Left lung (tissue), 10 donors: ENCODE results near the gene FGD3. TPM values are rescaled to one million over a fixed set of nuclear protein-coding genes. Genes with fewer than 3 reads are reported as not detected.

Experiments used
- ATAC-seq: fragments of 200-7000 bp; cut with Tn5 transposase; one replicate; pipeline ENCODE4 v1.9.1; 2020; ENCODE audit warnings: moderate library complexity
- DNase-seq, 4 donors: peaks; one replicate each; pipeline ENCODE4 v3.0.0-alpha.2; 2013 to 2020
- H3K27ac ChIP-seq, 2 donors: fragments of 200-600 bp; sonication (generic) in 1 of 2; one replicate each; pipeline versions ENCODE4 v1.5.0 to v1.8.0; 2020 to 2021
- H3K27me3 ChIP-seq, 2 donors: fragments of 200-600 bp; sonication (generic) in 1 of 2; one replicate each; pipeline versions ENCODE4 v1.5.0 to v1.8.0; 2020 to 2021
- H3K36me3 ChIP-seq, 2 donors: fragments of 200-600 bp; sonication (generic) in 1 of 2; one replicate each; pipeline versions ENCODE4 v1.5.0 to v1.8.0; 2020 to 2021
- H3K4me1 ChIP-seq, 2 donors: fragments of 200-600 bp; one replicate each; pipeline ENCODE4 v1.8.0; 2021
- H3K4me3 ChIP-seq, 2 donors: fragments of 200-600 bp; sonication (generic) in 1 of 2; one replicate each; pipeline versions ENCODE4 v1.5.0 to v1.8.0; 2020 to 2021; ENCODE audit warnings: mild to moderate bottlenecking in 1 of 2
- H3K9me3 ChIP-seq, 2 donors: fragments of 200-600 bp; sonication (generic) in 1 of 2; one replicate each; pipeline versions ENCODE4 v1.5.0 to v1.8.0; 2020 to 2021
- CTCF ChIP-seq, 2 donors: fragments of 200-600 bp; sonication (generic) in 1 of 2; IDR thresholded peaks; one replicate each; pipeline versions ENCODE4 v1.5.0 to v1.8.0; 2021; ENCODE audit warnings: antibody characterized with exemption in 2 of 2
- intact Hi-C, 2 donors: fragments of 100-400 bp; cut with DNase I; formaldehyde crosslinking; loops; one replicate each; pipeline versions ENCODE4 v1.11.2 to v1.14.2; 2022
- polyA plus RNA-seq, 6 donors: library from polyadenylated mRNA; unstranded; fragments of 120-200 nt; gene quantifications; one replicate each; pipeline ENCODE4 v1.2.1, GENCODE V29; 2013; ENCODE audit not compliant: insufficient read length in 6 of 6
- total RNA-seq, 2 donors: library from RNA; stranded (reverse); fragmentation: NEBNext Ultra II Directional; extraction: Animal tissue kit (Norgen Biotek cat#: 25700); gene quantifications; one replicate each; pipeline ENCODE4 v1.2.1, GENCODE V29; 2021
- donor health status: DM: no; HTN: yes; CAD: no.
- donor health status: DM: no; HTN: no; CAD: no.

Gene FGD3
- total and polyA plus RNA-seq, 8 donors = 4.2 to 29.9 (median 7.8) TPM

GRCh38 chr9:93066978-93067603 is 119.8 kb downstream of the FGD3 start:
- no peaks in the 10 kb centered on the region for H3K27me3 ChIP-seq
- no peaks in the 10 kb centered on the region for H3K9me3 ChIP-seq
- H3K27ac ChIP-seq = no peak overlapping the region
- ATAC-seq (no peak), DNase-seq (no peak)
- peaks cover 0 to 22% of the 10 kb centered on the region in 2 donors for H3K4me1 ChIP-seq
- H3K36me3 ChIP-seq = no peaks in the 10 kb centered on the region
- no peak for TF ChIP-seq CTCF (IDR thresholded peaks at IDR 0.05)
- H3K4me3 ChIP-seq = no peak overlapping the region
- intact Hi-C loops = no loop called here

- H3K9me3 ChIP-seq = no peaks in the 10 kb centered on the region
- no peaks in the 10 kb centered on the region for H3K36me3 ChIP-seq
- no peak overlapping the region for H3K27ac ChIP-seq
- H3K27me3 ChIP-seq = no peaks in the 10 kb centered on the region
- DNase-seq (no peak), ATAC-seq (no peak)
- intact Hi-C loops = no loop called here
- H3K4me3 ChIP-seq = no peak overlapping the region
- peaks cover 6 to 29% of the 10 kb centered on the region in 2 donors for H3K4me1 ChIP-seq
- TF ChIP-seq CTCF (IDR thresholded peaks at IDR 0.05) = no peak
Measured at GRCh38 chr9:93068956-93069355, 121.6 kb downstream of the FGD3 start.

GRCh38 chr9:93071464-93071863 is 124.1 kb downstream of the FGD3 start:
- Histone ChIP-seq H3K36me3 (no peaks in the 10 kb centered on the region), H3K4me1 (peaks cover 6 to 9% of the 10 kb centered on the region in 2 donors), H3K9me3 (no peaks in the 10 kb centered on the region), H3K27me3 (no peaks in the 10 kb centered on the region), H3K4me3 (no peak overlapping the region), H3K27ac (no peak overlapping the region)
- DNase-seq (no peak), ATAC-seq (peak; percentile 24)
- intact Hi-C loops = no loop called here
- no peak for TF ChIP-seq CTCF (IDR thresholded peaks at IDR 0.05)

GRCh38 chr9:93072383-93072795 is 125.1 kb downstream of the FGD3 start:
- H3K27me3 ChIP-seq = no peaks in the 10 kb centered on the region
- no peak for TF ChIP-seq CTCF (IDR thresholded peaks at IDR 0.05)
- no peak overlapping the region for H3K27ac ChIP-seq
- no peaks in the 10 kb centered on the region for H3K36me3 ChIP-seq
- H3K4me1 ChIP-seq = peaks cover 6 to 9% of the 10 kb centered on the region in 2 donors
- H3K9me3 ChIP-seq = no peaks in the 10 kb centered on the region
- intact Hi-C loops = no loop called here
- ATAC-seq (no peak), DNase-seq (peak in 1 of 4 donors; percentile 47)
- no peak overlapping the region for H3K4me3 ChIP-seq

- ATAC-seq (no peak), DNase-seq (no peak)
- no peaks in the 10 kb centered on the region for H3K27me3 ChIP-seq
- no peak for TF ChIP-seq CTCF (IDR thresholded peaks at IDR 0.05)
- H3K36me3 ChIP-seq = peaks cover 0 to 20% of the 10 kb centered on the region in 2 donors
- H3K4me3 ChIP-seq = no peak overlapping the region
- H3K27ac ChIP-seq = no peak overlapping the region
- intact Hi-C loops = no loop called here
- H3K4me1 ChIP-seq = peaks cover 6 to 9% of the 10 kb centered on the region in 2 donors
- H3K9me3 ChIP-seq = no peaks in the 10 kb centered on the region
Measured at GRCh38 chr9:93076101-93076791, 128.9 kb downstream of the FGD3 start.
